Keratinocyte (primary cell): ENCODE measurements around the gene GOSR1. TPM values are rescaled to one million over a fixed set of nuclear protein-coding genes. Genes with fewer than 3 reads are reported as not detected.
"Not testable (repeated sequence)": the region's sequence is repeated elsewhere in the genome, so short reads cannot be mapped to it uniquely, and the experiment has no call there.

Experiments used
- DNase-seq: peaks from one replicate; pipeline ENCODE4 v3.0.0-alpha.2; 2011; ENCODE audit warnings: low read depth, missing footprints, low spot score
- FAIRE-seq: peaks from 2 replicates; lab custom pipeline; 2011; peaks lifted over from hg19 to GRCh38; lab: Jason Lieb, UNC
- H2AFZ ChIP-seq: 2 replicates; pipeline ENCODE4 v1.6.0; 2012; ENCODE audit warnings: low read length, control low read depth, inconsistent platforms; ENCODE audit not compliant: control insufficient read depth
- H3K27ac ChIP-seq: 2 replicates; pipeline ENCODE4 v1.5.1; 2011; ENCODE audit warnings: low read length; ENCODE audit not compliant: control insufficient read depth, insufficient read depth
- H3K27me3 ChIP-seq: 3 replicates; pipeline ENCODE4 v1.6.0; 2011; ENCODE audit warnings: low read length; ENCODE audit not compliant: control insufficient read depth, insufficient read depth; ENCODE audit errors: extremely low read depth
- H3K36me3 ChIP-seq, 2 experiments: 2 replicates in 1 of 2; 3 replicates in 1 of 2; pipeline ENCODE4 v1.5.1; 2011; ENCODE audit warnings: low read length in 2 of 2, mild to moderate bottlenecking in 1 of 2; ENCODE audit not compliant: control insufficient read depth in 2 of 2, insufficient read depth in 2 of 2; ENCODE audit errors: extremely low read depth in 1 of 2
- H3K4me1 ChIP-seq: 3 replicates; pipeline ENCODE4 v1.5.1; 2011; ENCODE audit warnings: low read length; ENCODE audit not compliant: control insufficient read depth, insufficient read depth; ENCODE audit errors: extremely low read depth
- H3K4me2 ChIP-seq: 3 replicates; pipeline ENCODE4 v1.6.0; 2011; ENCODE audit warnings: low read depth, low read length; ENCODE audit not compliant: control insufficient read depth, insufficient read depth; ENCODE audit errors: extremely low read depth
- H3K4me3 ChIP-seq, 3 experiments: fragments of 200-600 bp in 1 of 3; sonication (generic) in 1 of 3; 2 replicates in 2 of 3; 3 replicates in 1 of 3; pipeline ENCODE4 v1.5.1; 2011 to 2016; ENCODE audit warnings: low read length in 3 of 3, mild to moderate bottlenecking in 3 of 3, control low read depth in 2 of 3, inconsistent platforms in 1 of 3, low read depth in 1 of 3, mixed read lengths in 1 of 3, mixed run types in 1 of 3, moderate library complexity in 1 of 3; ENCODE audit not compliant: control insufficient read depth in 2 of 3, insufficient read depth in 2 of 3; ENCODE audit errors: extremely low read depth in 1 of 3
- H3K79me2 ChIP-seq: 2 replicates; pipeline ENCODE4 v1.6.0; 2012; ENCODE audit warnings: low read length; ENCODE audit not compliant: control insufficient read depth, insufficient read depth
- H3K9ac ChIP-seq: 3 replicates; pipeline ENCODE4 v1.6.0; 2011; ENCODE audit warnings: low read length; ENCODE audit not compliant: control insufficient read depth, insufficient read depth; ENCODE audit errors: extremely low read depth
- H3K9me1 ChIP-seq: 3 replicates; pipeline ENCODE4 v1.6.0; 2011; ENCODE audit warnings: low read length; ENCODE audit not compliant: control insufficient read depth, insufficient read depth; ENCODE audit errors: extremely low read depth
- H3K9me3 ChIP-seq: 2 replicates; pipeline ENCODE4 v1.5.1; 2012; ENCODE audit warnings: low read depth, low read length; ENCODE audit not compliant: control insufficient read depth
- H4K20me1 ChIP-seq: 3 replicates; pipeline ENCODE4 v1.6.0; 2011; ENCODE audit warnings: low read length; ENCODE audit not compliant: control insufficient read depth, insufficient read depth; ENCODE audit errors: extremely low read depth
- EZH2 ChIP-seq: IDR thresholded peaks from one replicate; pipeline ENCODE4 v1.6.1; 2012; ENCODE audit warnings: inconsistent platforms, mild to moderate bottlenecking, low read length, moderate library complexity
- dilution Hi-C: fragments of 300-500 bp; cut with MboI; formaldehyde crosslinking; loops from one replicate; pipeline ENCODE4 v1.7.0; 2020; ENCODE audit warnings: low sequenced_read_pairs; ENCODE audit not compliant: extremely low pct_ligation_motif_present
- polyA plus RNA-seq, 5 experiments: library from polyadenylated mRNA; depleted of rRNA in 3 of 5; stranded (reverse) in 3 of 5; stranded (forward) in 1 of 5; unstranded in 1 of 5; fragments of >200 nt; gene quantifications; 1 replicate in 1 of 5; 2 replicates in 3 of 5; 3 replicates in 1 of 5; pipeline versions ENCODE4 v1.2.1 to v1.2.3, GENCODE V29; 2011 to 2012; ENCODE audit warnings: missing spikeins in 2 of 5, low read depth in 1 of 5, low replicate concordance in 1 of 5
- TF ChIP-seq, protein P1 (sequence below), 3 experiments: IDR thresholded peaks in 1 of 3; conservative IDR thresholded peaks in 1 of 3; optimal IDR thresholded peaks in 1 of 3; 2 replicates in 2 of 3; 3 replicates in 1 of 3; pipeline versions ENCODE3 to v1.5.1; 2011; ENCODE audit warnings: low read length in 3 of 3, mild to moderate bottlenecking in 3 of 3, moderate library complexity in 2 of 3, control low read depth in 1 of 3, inconsistent platforms in 1 of 3; ENCODE audit not compliant: insufficient read depth in 2 of 3; ENCODE audit errors: extremely low read depth in 1 of 3

GOSR1 gene
- polyA plus RNA-seq, 1 donor (not counting 4 experiments of a cell fraction or from before 2014, with no cell fraction given), result 24.5 TPM

DNA sequence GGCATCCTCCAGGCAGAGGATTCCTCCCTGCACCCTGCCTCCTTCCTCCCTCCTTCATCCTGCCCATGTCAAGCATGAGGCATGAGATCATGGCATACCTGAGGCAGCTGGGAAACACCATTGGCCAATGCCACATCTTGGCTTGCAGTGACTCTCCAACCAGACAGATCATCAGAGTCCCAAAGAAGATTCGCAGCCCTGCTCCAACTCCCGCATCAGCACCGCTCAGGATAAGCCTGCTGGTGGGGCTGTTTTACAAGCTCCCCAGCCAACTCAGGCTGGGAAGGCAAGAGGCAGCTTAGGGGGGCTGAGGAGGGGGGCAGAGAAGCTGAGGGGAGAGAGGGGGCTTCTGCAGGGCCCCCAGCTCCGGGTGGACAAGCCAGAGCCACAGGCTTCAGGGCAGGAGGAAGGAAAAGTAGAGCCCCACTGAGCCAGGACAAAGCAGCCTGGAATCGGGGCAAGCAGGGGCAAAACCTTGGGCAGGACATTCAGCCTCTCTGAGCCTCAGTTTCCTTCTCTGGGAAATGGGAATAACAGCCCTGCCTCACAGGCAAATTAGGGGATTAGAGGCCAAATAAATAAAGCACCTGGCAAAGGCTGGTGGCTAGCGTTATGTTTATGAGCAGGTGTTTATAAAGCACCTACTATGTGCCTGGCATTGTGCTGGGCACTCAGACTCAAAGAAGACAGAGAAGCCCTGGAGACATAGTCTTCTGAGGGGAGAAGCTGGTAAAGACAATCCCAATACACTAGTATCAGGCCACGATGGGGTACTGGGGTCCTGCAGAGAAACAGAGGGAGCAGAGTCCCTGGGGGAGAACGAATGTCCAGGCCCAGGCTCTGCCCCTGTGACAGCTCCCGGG lies 88.1 kb downstream of the GOSR1 start:
- dilution Hi-C loops, result no loop called here

DNA sequence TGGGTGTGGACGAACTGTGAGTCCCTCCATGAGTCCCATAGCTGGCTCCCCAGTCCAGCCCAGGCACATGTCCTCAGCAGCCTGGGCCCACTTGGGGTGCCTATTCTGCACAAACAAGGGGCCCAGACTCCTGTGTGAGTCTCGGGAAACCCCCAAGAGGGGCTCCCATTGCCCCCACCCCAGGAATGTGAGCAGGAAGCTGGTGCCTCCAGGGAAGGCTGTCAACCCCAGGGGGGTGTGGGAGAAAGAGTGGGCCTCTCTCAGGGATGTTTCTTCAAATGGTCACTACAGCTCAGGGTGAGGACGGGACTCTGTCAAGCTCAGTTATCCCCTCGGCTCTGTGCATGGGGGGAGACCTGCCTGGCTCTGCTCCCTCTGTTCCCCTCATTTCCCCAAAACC lies 88.9 kb downstream of the GOSR1 start:
- H3K9me1 ChIP-seq, H3K79me2 ChIP-seq, DNase-seq, dilution Hi-C loops, H3K4me3 ChIP-seq, H3K9me3 ChIP-seq, H4K20me1 ChIP-seq, H3K27me3 ChIP-seq, FAIRE-seq, H2AFZ ChIP-seq, H3K4me2 ChIP-seq, H3K9ac ChIP-seq, H3K36me3 ChIP-seq, H3K27ac ChIP-seq, H3K4me1 ChIP-seq: not testable (repeated sequence)

More for the DNA sequence above, 88.1 kb downstream of the GOSR1 start:
- Histone ChIP-seq H3K4me1 (peaks cover 3% of the 10 kb centered on the region), H3K9me3 (no peaks in the 10 kb centered on the region), H4K20me1 (no peaks in the 10 kb centered on the region), H3K79me2 (no peaks in the 10 kb centered on the region), H3K36me3 (no peaks in the 10 kb centered on the region), H3K9me1 (no peaks in the 10 kb centered on the region), H3K4me2 (no peak overlapping the region), H3K9ac (no peak overlapping the region), H2AFZ (no peak overlapping the region), H3K27ac (no peak overlapping the region), H3K27me3 (peaks cover 5% of the 10 kb centered on the region), H3K4me3 (no peak overlapping the region)
- peak; percentile 21 for DNase-seq
- peak; percentile 64 for FAIRE-seq
- TF ChIP-seq, protein P1, sequence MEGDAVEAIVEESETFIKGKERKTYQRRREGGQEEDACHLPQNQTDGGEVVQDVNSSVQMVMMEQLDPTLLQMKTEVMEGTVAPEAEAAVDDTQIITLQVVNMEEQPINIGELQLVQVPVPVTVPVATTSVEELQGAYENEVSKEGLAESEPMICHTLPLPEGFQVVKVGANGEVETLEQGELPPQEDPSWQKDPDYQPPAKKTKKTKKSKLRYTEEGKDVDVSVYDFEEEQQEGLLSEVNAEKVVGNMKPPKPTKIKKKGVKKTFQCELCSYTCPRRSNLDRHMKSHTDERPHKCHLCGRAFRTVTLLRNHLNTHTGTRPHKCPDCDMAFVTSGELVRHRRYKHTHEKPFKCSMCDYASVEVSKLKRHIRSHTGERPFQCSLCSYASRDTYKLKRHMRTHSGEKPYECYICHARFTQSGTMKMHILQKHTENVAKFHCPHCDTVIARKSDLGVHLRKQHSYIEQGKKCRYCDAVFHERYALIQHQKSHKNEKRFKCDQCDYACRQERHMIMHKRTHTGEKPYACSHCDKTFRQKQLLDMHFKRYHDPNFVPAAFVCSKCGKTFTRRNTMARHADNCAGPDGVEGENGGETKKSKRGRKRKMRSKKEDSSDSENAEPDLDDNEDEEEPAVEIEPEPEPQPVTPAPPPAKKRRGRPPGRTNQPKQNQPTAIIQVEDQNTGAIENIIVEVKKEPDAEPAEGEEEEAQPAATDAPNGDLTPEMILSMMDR (optimal IDR thresholded peaks at IDR 0.05 in 1 of 3, IDR thresholded peaks at IDR 0.05 in 1 of 3, conservative IDR thresholded peaks at IDR 0.05 in 1 of 3; ENCODE audit: extremely low read depth in 1 of 3, insufficient read depth in 2 of 3, low read length in 3 of 3), result peak in 1 of 3 experiments; percentile 9
- TF ChIP-seq EZH2, result no peak

DNA sequence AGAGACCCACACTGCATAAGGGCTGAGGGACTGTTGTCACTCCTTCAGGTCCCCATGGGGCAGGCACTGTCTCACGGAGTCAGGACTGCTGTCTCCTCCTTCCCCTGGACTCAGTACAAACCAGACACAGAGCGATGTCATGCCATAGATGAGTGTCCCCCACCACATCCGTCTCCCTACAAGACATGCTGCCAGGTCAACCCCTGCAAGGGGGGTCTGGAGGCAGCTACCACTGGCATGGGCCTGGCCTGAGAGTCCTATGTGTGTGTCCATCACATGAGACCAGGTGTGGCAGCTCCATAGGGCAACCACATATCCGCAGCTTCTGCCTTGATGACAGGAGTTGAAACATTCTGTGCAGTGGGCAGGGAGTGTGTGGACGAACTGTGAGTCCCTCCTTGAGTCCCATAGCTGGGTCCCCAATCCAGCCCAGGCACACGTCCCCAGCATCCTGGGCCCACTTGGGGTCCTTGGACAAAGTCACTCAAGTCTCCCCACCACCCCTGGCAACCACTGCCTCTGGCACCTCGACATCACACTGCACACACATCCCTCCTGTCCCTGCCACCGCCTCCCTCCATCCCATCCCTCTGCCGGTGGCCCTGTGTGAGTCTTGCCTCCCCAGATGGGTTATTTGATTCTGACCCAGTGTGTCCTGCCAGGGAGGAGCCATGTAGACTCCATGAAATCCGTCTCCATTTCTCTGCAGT lies 89.5 kb downstream of the GOSR1 start:
- H3K4me2 ChIP-seq, DNase-seq, H3K9ac ChIP-seq, H4K20me1 ChIP-seq, H3K9me3 ChIP-seq, H3K36me3 ChIP-seq, H3K9me1 ChIP-seq, H2AFZ ChIP-seq, FAIRE-seq, dilution Hi-C loops, H3K4me3 ChIP-seq, H3K27me3 ChIP-seq, H3K79me2 ChIP-seq, H3K4me1 ChIP-seq, H3K27ac ChIP-seq: not testable (repeated sequence)
